HG03457 (cell line): ENCODE results near the gene TATDN2.

Experiments
- ATAC-seq: cut with Tn5 transposase; IDR thresholded peaks from one replicate; pipeline ENCODE4 v1.9.1; 2021; ENCODE audit warnings: moderate number of reproducible peaks; ENCODE audit not compliant: unreplicated experiment

TATDN2 gene, protein sequence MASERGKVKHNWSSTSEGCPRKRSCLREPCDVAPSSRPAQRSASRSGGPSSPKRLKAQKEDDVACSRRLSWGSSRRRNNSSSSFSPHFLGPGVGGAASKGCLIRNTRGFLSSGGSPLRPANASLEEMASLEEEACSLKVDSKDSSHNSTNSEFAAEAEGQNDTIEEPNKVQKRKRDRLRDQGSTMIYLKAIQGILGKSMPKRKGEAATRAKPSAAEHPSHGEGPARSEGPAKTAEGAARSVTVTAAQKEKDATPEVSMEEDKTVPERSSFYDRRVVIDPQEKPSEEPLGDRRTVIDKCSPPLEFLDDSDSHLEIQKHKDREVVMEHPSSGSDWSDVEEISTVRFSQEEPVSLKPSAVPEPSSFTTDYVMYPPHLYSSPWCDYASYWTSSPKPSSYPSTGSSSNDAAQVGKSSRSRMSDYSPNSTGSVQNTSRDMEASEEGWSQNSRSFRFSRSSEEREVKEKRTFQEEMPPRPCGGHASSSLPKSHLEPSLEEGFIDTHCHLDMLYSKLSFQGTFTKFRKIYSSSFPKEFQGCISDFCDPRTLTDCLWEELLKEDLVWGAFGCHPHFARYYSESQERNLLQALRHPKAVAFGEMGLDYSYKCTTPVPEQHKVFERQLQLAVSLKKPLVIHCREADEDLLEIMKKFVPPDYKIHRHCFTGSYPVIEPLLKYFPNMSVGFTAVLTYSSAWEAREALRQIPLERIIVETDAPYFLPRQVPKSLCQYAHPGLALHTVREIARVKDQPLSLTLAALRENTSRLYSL

DNA sequence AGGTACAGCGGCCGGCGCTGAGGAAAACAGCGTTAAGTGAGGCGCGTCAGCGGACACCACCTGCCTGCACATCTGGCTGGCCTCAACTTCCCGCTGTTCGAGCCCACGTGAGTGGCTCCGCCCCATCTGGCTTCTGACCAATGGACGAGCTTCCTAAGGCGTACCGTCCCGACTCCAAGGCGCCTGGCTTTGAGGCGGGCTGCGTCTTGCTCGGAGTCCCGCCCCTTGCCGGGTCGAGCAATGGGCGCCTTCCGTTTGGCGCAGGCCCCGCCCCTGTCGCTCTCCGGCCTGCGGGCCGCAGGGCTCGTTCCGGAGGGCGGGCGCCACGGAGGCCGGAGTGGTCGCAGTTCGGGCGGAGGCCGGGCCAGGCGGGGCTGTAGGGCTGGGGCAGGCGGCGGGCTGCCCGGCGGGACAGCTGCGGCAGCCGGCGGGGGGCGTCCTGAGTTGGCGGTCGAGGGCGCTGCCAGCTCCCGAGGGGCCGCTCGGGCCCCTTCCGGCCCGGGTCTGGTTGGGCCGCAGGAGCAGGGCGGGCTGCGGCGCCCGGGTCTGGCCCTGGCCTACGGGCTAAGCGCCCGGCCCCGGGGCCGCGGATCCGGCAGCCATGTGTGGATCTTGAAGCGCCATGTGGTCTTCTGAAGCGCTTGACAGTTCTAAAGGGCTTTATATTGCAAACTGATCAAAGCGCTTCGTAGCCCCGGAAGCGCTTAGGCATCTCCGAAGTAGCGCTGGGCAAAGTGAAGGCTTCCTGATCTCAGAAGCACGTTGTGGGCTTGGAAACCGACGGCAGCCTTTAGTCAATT is at the start of gene TATDN2:
TSS of gene TATDN2 (plus strand) at position 276 of the 800 bp plus-strand sequence. CDS start 742 bp downstream, outside the sequence.
- peak; percentile 90 for ATAC-seq

DNA sequence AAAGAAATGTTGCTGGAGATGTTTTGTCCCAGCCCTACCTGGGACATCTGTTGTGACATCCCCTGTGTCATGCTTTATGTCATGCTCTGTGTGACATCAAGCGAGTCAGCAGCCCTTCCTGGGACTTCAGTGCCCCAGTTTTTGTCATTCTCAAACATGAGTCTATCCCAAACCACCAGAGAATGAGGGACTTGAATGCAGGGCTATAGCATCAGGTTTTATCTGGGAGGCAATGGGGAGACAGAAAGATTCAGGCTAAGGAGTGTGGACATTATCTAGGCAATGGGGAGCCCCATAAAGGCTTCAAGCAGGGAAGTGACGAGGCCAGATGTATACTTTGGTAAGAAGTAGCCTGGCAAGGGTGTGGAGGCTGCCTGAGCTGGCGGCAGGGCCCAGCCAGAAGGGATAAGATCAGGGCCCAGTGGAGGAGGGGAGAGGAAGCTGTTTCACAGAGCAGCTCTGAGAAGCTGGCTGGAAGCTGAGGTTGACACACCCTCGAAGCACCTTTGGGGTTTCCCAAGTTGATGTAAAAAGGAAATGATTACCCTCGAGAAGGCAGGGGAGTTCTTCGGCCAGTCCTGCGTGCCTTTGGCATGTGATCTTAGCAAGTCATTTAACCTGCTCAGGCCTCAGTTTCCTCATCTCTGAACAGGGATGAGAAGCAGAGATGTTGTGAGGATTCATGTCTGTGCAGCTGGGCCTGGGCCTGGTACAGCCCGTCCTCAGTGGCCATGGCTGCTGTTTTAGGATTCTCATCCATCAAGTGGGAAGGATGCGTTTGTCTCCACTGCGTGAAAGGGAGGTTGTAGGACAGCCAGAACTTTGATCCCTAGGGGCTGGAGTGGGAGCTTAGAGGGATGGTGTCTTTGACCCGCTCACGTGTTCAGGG is 49.3 kb upstream of the TATDN2 start:
- peak; percentile 58 for ATAC-seq

DNA sequence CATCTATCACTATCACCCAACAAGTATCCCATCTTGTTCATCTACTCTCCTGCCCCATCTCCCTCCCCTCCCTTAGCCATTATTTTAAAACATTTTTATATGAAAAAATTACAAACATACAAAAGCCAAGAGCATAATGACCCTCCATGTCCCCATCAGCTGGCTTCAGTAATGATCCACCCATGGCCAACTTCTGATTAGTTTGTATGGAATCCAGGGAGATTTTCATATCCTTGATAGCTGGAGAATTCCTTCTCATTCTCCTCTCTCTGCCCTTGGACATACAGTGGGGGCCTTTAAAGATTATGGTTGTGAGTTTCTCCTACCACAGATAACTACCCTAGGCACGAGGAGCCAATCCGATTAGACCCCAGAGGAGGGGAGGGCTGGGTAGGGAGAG is 43.3 kb upstream of the TATDN2 start:
- no peak for ATAC-seq

DNA sequence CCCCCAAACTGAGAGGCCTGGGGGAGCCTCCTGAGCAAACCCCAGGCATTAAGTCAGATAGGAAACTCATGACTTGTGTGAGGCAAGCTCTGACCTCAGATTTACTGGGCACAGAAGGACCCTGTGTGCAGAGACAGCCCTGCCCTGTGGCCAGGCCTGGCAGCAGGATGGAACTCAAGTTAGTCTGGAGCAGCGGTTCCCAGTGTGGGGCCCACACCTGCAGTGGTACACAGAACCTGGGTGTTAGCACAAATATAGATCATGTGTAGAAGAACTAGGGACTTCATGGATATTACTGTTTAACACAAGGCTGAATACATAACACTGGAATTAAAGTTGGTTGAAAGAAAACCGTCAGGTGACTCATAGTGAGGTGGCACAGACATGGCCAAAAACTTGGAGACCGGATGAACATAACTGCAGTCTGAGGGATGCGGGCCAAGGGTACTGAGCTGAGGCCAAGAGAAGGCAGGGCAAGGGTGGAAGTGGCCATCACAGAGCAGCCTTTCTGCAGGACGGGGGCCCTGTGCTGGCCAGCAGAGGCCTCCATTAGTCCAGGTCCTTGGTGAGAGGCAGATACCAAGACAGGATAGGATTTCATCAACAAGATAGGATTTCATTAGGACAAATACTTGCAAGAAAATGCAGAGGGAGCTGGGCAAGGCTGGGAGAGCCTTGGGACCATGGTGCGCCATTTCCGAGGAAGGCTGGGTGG is 42.7 kb upstream of the TATDN2 start:
- ATAC-seq, result no peak

DNA sequence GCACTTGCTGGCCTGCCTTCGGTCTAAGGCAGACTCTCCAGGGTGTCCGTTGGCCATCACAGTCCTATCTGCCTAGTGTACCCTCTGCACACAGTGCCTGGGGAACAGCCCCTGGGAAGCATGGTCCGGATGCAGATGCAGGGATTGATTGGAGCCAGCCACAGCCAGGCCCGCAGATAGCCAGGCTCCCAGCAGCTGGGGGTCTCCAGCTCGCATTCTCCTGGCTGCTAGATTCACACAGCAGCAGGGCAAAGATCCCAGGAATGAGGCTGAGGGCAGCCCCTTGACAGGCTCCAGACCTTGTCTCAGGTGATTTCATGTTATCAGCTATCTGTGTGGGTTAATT is 42.1 kb upstream of the TATDN2 start:
- ATAC-seq, result no peak

DNA sequence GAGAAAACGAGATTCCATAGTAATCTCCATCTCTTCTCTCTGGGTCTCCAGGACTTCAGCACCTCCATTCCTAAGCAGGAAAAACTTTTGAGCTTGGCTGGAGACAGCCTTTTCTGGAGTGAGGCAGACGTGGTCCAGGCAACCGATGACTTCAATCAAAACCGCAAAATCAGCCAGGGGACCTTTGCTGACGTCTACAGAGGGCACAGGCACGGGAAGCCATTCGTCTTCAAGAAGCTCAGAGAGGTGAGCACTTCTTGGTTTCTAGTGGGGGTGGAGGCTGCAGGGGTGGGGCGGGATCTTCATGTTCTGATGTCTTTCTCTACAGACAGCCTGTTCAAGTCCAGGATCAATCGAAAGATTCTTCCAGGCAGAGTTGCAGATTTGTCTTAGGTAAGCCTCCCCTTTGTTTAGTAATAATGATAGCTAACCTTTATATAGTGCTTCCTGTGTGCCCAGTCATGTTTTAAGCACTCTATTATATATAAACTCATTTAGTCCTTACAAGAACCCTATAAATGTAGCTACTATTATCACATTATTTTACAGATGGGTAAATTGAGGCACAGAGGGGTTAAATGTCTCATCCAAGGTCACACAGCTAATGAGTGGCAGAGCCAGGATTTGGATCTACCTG is 35.0 kb upstream of the TATDN2 start:
- ATAC-seq, result no peak

DNA sequence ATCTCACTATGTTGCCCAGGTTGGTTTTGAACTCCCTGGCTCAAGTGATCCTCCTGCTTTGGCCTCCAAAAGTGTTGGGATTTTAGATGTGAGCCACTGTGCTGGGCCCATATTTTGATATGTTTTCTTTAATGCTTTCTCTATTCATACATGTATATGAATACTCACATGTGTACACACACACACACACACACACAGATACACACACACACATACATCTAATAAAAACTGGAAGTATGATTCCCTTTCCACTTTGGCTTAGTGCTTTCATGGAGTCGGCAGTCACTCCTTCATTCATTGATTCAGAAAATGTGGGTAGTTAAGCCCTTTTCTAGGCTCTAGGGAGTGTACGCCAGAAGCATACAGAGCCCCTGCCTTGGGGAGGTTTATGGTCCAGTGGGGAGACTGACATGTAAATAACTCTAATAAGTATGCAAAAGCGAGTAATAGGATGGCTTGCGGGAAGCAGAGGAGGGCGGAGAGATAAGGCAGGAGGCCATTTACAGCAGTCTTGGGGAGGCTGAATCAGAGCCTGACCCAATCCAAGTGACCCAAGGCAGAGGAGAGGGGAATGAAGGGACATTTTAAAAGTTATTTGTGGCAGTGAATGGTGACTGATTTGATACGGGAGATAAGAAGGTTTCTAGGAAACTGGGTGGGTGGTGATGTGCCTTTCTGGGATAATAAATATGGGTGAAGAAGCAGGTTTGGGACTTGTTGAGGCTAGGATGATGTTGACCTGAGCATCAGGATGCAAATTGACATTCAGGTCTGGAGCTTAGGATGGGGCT is 32.5 kb upstream of the TATDN2 start:
- ATAC-seq, result no peak

DNA sequence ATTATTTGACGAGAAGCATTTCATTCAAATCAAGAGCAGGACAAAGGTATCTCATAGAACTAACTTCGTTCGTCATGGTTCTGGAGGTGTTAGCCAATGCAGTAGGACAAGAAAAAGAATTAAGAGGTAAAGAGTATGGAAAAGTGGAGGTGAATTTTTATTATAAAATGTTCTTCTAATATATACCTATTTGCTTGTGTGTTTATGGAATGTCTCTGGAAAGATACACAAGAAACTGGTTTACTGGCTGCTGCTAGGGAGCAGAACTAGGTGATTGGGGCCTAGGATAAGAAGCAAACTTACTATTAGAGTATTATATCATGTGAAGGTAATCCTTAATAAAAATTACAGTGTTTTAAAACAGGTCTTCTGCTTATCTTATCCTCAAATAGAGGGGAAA is 30.9 kb upstream of the TATDN2 start:
- ATAC-seq, result no peak

DNA sequence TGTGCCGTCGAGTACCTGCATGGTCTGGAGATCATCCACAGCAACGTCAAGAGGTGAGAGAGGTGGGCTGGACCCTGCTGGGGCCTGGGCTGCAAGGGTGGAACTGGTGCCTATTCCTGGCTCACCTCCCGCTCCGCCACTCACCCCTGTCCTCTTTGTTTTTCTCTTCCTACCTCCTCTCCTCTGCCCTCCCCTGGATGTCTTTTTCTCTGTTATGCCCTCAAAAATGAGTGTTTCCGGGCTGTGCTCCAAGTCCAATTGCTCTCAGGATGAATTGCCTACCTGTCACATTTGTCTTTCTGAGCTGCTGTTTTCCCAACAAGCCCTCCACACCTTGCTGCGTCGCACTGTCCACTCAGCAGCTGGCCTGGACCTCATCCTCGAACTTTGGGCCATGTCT is 28.5 kb upstream of the TATDN2 start:
- no peak for ATAC-seq

DNA sequence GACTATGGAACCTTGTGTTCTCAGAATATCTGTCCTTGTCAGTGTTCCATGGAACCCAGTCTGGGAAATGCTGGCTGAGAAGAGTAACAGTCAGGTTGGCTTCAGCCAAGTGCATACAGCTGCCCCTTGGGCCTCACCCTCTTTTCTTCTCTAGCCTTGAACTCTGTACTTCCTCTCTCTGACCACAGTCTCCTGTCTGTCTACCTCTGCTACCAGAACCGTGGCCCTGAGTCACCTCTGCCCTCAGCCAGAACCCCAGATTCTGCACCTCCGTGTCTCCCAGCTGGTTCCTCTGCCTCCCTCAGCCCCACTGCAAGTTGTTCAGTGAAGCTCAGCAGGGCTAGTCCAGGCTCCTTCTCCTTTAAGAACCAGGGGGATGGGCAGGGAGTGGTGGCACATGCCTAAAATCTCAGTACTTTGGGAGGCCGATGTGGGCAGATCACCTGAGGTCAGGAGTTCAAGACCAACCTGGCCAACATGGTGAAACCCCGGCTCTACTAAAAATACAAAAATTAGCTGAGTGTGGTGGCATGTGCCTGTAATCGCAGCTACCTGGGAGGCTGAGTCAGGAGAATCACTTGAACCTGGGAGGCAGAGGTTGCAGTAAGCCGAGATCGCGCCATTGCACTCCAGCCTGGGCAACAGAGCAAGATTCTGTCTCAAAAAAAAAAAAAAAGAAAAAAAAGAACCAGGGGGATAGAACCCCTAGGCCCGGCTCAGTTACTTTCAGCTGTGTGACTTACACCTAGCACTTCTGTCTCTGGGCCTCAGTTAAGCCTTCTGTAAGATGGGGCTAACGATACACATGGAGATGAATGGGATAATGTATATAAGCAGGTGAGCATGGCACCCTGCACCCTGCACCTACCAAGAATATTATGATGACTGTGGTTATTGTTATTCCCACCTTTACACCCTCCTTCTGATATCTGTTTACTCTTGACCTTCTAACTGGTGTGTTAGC is 24.3 kb upstream of the TATDN2 start:
- no peak for ATAC-seq

DNA sequence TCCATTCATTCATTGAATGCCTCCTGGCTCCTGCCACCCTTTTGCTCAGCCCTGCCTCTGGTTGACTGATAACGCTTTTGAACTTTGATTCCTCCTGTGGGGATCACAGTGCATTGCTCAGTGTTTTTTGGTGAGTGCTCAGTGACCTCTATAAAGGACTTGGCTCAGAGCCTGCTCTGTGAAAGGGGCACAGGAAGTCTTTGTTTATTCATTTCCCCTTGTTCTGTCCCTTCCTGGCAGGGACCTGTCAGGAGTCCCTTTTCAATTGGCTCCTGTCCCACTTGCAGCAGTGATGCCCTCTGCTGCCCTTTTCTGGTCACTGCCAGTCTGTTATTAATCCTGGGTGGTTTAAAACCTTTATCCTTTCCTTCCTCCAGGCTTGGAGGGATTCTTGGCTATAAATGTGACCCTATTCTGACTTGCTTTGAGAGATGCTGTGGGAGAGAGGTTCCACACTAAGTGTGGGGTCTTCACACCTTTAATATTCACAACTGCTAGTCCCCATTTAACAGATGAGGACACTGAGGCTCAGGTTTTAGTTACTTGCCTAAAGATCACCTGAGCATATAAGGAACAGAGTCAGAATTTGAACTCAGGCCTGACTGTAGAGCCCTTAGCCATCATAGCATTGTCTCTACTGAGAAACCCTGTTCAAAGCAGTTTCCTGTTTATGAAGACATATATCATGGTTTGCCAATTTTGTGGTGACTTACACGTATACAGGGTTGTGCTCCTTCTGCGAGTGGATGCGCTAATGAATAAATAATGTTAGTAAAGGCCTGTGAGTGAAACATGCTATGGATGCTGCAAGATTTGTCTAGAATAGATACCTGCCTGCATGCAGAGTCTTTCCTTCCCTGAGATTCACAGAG is 23.2 kb upstream of the TATDN2 start:
- ATAC-seq, result peak; percentile 37

DNA sequence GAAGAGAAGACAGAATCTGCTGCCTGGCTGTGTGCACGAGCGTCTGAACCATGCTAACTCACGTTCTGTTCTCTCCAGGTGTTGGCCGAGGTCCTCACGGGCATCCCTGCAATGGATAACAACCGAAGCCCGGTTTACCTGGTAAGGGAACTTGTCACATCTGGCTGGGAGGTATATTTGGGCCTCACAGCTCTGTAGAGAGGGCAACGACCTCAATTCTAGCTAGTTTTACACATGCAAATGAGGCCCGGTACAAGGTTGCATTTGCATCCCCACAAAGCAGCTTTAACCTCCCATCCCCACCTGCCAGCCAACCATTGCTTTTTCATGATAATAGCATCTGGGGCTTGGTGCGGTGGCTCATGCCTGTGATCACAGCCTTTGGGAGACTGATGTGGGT is 22.0 kb upstream of the TATDN2 start:
- ATAC-seq, result no peak

DNA sequence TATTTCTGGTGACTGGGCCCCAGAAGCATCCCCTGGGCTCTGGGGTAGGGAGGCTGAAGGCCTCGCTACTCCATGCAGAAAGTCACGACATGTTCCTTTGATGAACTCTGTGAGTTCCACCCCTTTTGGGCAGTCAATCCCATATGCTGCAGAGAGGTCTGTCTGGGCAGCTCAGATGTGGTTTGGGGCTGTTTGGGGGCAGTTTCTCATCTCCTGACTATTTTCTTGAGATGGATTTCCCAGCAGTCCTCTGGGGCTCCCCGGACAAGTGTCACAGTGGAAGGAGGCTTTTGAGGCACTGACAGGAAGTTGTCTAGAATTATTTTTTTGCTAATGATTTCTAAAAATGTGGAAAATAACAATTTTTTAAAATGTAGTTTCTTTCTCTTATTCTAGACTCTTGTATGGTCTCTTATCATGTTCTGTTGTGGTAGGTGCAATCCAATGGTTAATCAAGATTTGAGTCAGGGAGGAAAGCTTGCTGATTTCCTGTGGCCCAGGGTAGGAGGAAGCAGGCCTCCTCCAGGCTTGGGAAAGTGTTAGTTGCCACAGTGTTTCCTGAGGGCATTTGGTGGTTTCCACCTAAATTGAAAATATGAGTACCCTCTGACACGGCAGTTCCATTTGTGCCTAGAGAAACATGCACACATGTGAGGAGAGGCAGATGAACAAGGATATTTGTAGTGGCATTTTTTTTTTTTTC is 19.9 kb upstream of the TATDN2 start:
- no peak for ATAC-seq

DNA sequence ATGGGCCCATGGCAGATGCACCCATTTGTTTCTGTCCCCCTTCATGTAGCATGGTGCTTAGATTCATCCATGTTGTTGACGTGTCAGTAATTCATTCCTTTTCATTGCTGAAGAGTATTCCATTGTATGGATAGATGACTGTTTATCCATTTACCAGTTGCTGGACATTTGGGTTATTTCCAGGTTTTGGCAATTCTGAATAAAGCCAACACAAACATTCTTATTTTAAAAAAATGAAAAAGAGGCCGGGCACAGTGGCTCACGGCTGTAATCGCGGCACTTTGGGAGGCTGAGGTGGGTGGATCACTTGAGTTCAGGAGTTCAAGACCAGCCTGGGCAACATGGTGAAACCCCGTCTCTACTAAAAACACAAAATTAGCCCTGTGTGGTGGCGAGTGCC is 18.7 kb upstream of the TATDN2 start:
- ATAC-seq, result no peak

DNA sequence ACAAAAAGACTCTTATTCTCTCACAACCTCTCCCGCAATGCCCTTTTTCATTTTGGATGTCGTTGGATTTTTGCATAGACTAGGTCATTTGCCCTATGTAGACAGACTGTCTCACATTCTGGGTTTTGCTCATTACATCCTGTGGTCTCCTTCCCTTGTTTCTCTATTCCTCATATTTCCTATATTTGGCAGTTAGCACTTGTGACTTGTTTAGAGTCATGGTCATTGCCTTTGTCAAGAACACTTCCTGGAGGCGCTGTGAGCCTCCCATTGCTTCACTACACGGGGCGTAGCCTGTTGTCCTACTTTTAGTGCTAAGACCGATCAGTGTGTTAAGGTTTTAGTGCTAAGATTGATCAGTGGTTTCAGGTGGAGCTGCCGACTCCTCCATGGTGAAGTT is 16.1 kb upstream of the TATDN2 start:
- no peak for ATAC-seq

DNA sequence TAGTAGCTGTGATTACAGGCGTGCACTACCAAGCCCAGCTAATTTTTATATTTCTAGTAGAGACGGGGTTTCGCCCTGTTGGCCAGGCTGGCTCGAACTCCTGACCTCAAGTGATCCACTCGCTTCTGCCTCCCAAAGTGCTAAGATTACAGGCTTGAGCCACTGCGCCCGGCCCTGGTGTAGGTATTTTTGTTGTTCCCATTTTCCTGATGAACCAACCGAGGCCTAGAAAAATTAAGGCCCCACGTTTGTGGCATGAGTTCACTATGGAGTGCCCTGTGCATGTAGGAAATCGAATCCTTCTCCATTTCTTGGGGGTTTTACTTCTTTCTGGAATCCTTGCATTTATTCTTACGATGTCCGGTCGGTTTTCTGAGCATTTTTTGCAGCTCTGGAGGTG is 14.3 kb upstream of the TATDN2 start:
- ATAC-seq, result no peak
